ENCODE data around the gene UFD1.

UFD1 gene

DNA sequence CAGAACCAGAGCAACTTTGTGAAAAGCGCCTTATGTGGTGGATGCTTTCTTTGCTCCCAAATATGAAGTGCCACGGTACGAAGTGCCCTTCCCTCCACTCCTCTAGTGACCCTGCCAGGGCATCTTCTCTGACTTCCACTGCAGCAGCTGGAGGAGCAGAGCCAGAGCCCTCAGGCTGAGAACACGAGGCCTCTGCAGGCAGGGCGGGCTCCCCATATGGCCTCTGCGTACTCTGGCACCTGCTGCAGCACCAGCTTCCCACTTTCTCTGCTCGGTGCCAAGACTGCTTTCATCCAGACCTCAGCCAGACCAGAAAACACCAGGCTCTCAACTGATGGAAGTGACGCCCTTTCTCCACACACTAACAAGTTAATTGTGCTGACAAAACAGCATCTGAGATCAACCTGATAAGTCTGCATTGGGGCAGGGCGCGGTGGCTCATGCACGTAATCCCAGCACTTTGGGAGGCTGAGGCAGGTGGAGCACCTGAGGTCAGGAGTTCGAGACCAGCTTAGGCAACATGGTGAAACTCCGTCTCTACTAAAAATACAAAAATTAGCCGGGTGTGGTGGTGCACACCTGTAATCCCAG is 12.8 kb downstream of the UFD1 start:
- intact Hi-C loops (cut with DNase I; ENCODE audit: low total_unique reads): no loop called here

DNA sequence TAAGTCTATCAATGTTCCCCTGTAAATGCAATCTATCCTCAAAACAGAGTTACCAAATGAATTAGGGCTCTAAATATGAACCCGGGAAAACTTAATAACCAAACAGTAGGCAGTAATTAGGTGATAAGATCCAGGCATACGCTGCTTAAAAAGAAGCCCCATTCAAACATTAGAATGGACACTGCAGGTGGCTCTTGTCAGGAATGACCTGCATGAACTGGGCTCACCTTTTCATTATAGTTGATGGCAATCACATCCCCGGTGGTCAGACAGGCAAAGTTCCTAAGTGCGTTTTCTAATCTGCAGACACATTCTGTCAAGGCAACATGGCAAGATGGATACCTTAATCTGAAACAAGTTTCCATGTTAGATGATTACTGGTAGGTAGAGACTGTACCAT is 14.0 kb downstream of the UFD1 start:
- intact Hi-C loops (cut with DNase I; ENCODE audit: low total_unique reads): no loop called here
- TF ChIP-seq, protein P1, sequence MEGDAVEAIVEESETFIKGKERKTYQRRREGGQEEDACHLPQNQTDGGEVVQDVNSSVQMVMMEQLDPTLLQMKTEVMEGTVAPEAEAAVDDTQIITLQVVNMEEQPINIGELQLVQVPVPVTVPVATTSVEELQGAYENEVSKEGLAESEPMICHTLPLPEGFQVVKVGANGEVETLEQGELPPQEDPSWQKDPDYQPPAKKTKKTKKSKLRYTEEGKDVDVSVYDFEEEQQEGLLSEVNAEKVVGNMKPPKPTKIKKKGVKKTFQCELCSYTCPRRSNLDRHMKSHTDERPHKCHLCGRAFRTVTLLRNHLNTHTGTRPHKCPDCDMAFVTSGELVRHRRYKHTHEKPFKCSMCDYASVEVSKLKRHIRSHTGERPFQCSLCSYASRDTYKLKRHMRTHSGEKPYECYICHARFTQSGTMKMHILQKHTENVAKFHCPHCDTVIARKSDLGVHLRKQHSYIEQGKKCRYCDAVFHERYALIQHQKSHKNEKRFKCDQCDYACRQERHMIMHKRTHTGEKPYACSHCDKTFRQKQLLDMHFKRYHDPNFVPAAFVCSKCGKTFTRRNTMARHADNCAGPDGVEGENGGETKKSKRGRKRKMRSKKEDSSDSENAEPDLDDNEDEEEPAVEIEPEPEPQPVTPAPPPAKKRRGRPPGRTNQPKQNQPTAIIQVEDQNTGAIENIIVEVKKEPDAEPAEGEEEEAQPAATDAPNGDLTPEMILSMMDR (IDR thresholded peaks at IDR 0.05): no peak
- Histone ChIP-seq H3K9me3 (no peaks in the 10 kb centered on the region), H3K27ac (no peak overlapping the region), H3K27me3 (no peaks in the 10 kb centered on the region), H3K4me1 (no peaks in the 10 kb centered on the region), H3K36me3 (peaks cover 73 to 94% (median 88%) of the 10 kb centered on the region in 3 donors), H3K4me3 (no peak overlapping the region)
- no peak for DNase-seq

More for the DNA sequence above, 12.8 kb downstream of the UFD1 start:
- Histone ChIP-seq H3K9me3 (no peaks in the 10 kb centered on the region), H3K4me1 (no peaks in the 10 kb centered on the region), H3K4me3 (no peak overlapping the region), H3K27ac (no peak overlapping the region), H3K36me3 (peaks cover 85 to 94% (median 88%) of the 10 kb centered on the region in 3 donors), H3K27me3 (no peaks in the 10 kb centered on the region)
- TF ChIP-seq, protein P1 (IDR thresholded peaks at IDR 0.05): no peak
- no peak for DNase-seq

DNA sequence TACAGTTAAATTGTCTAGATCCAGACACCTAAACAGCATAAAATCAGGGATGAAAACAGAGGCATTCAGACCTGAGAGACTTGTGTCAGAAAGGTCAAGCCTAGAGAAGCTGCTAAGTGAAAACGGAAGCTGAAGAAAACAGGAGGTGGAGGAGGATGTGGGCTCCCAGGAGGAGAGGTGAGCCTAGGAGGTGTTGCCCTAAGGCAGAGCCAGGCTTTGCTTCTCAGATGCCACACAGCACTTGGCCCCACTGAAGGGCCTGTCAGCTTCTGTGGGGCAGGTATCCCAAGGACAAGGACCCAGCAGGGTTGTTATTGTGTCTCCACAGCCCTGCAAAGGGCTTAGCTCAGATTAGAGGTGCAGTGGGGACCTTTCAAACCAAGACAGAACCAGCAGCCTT is 14.4 kb downstream of the UFD1 start:
- intact Hi-C loops (cut with DNase I; ENCODE audit: low total_unique reads): no loop called here
- TF ChIP-seq, protein P1 (IDR thresholded peaks at IDR 0.05): no peak
- no peaks in the 10 kb centered on the region for H3K27me3 ChIP-seq
- no peaks in the 10 kb centered on the region for H3K9me3 ChIP-seq
- DNase-seq: no peak
- no peaks in the 10 kb centered on the region for H3K4me1 ChIP-seq
- no peak overlapping the region for H3K27ac ChIP-seq
- H3K36me3 ChIP-seq: peaks cover 69 to 94% (median 87%) of the 10 kb centered on the region in 3 donors
- no peak overlapping the region for H3K4me3 ChIP-seq

DNA sequence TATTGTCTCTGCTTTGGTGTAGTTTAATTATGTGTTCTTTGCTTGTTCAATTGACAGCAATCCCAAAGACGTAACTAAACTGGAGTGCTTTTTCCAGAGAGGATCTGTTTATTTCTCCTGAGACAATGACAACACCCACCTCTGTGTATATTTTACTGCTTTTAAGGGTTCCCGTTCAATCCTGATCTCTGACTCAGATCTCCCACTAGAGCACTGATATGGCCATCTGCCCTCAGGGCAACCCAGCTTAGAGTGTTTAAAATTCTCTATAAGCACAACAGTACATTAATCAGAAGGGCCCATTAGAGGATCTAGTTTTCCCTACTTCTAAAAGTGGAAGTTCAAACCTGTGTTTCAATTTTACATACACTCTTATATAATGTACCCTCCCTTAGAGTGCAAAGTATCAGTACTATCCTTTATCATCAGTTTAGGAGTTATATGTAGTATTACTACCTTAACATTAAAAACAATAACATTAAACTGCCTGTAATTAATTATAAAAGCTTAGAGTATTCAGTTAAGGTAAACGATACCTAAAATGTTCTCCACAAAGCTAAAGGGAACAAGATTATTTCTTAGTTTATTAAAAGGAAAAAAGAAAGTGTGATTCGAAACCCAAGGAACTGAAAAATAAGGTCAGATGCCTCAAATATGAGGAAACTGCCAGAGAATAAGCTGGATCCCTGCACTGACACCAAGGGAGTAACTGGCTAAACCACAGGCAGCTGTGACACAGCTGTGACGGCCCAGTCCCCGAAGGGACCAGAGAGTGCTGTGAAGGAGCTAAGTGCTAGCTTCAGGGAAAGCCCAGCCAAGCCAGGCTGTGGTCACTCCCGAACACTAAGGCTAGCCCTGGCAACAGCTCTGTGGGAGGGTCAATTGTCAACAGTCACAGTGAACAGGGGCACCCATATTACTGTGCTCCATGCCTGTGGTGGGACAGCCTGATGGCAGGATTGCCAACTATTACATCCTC is 15.2 kb downstream of the UFD1 start:
- Histone ChIP-seq H3K27me3 (no peaks in the 10 kb centered on the region), H3K36me3 (peaks cover 65 to 94% (median 85%) of the 10 kb centered on the region in 3 donors), H3K4me1 (no peaks in the 10 kb centered on the region), H3K9me3 (no peaks in the 10 kb centered on the region), H3K4me3 (no peak overlapping the region), H3K27ac (no peak overlapping the region)
- TF ChIP-seq, protein P1 (IDR thresholded peaks at IDR 0.05): no peak
- DNase-seq: no peak
- intact Hi-C loops (cut with DNase I; ENCODE audit: low total_unique reads): no loop called here

DNA sequence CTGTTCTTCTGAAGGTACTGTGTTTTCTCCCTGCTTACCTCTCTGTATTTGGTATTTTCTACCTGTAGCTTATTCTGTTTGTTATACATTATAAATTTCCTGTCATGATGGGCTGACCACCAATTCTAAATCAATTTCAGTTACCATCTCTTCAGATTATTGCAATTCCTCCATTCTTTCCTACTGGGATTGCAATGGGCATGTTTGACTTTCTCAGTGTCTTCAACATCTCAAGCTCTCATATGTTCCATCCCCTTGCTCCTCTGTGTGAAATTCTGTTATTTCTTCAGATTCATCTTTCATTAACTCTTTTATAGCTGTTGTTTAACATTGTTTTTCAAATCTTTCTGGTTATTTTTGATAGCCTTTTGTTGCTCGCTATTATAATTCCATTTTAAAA is 16.0 kb downstream of the UFD1 start:
- intact Hi-C loops (cut with DNase I; ENCODE audit: low total_unique reads): no loop called here
- no peaks in the 10 kb centered on the region for H3K4me1 ChIP-seq
- H3K27me3 ChIP-seq: no peaks in the 10 kb centered on the region
- H3K27ac ChIP-seq: no peak overlapping the region
- H3K9me3 ChIP-seq: no peaks in the 10 kb centered on the region
- DNase-seq: no peak
- no peak overlapping the region for H3K4me3 ChIP-seq
- H3K36me3 ChIP-seq: peaks cover 64 to 90% (median 83%) of the 10 kb centered on the region in 3 donors
- TF ChIP-seq, protein P1 (IDR thresholded peaks at IDR 0.05): no peak

Measured in tibial artery (tissue), 4 donors.